HepG2 (cell line): ENCODE data around the gene CADPS2. TPM values are rescaled to one million over a fixed set of nuclear protein-coding genes. Genes with fewer than 3 reads are reported as not detected.

Experiments
- ATF4 ChIP-seq, 2 experiments: fragments of 450-650 bp in 1 of 2; sonication (generic) in 1 of 2; formaldehyde crosslinking; IDR thresholded peaks; 2 replicates each; pipeline versions ENCODE4 v1.5.0 to v1.8.0; 2020 to 2022; ENCODE audit warnings: mild to moderate bottlenecking in 1 of 2, missing genetic modification reagents in 1 of 2
- CAMTA2 ChIP-seq: sonication (generic); formaldehyde crosslinking; IDR thresholded peaks from 2 replicates; pipeline ENCODE4 v1.4.0; 2020; ENCODE audit warnings: mild to moderate bottlenecking, missing genetic modification reagents, borderline replicate concordance
- CEBPB ChIP-seq: IDR thresholded peaks from 2 replicates; pipeline ENCODE4 v1.6.1; 2011; ENCODE audit warnings: low read depth, low read length, improper control_type of control experiment, borderline replicate concordance
- DNMT3B ChIP-seq: conservative IDR thresholded peaks from 2 replicates; pipeline ENCODE4 v1.6.1; 2016; ENCODE audit warnings: missing biosample characterization, control low read depth
- ESRRA ChIP-seq: sonication (generic); formaldehyde crosslinking; IDR thresholded peaks from 2 replicates; pipeline ENCODE4 v1.5.1; 2020; ENCODE audit warnings: mild to moderate bottlenecking, low read depth, missing genetic modification reagents
- FOSL2 ChIP-seq: sonication (generic); formaldehyde crosslinking; IDR thresholded peaks from 2 replicates; pipeline ENCODE4 v1.4.0; 2020; ENCODE audit warnings: missing genetic modification reagents
- HCFC1 ChIP-seq: fragments of 150-350 bp; IDR thresholded peaks from 2 replicates; pipeline ENCODE4 v1.6.1; 2014; ENCODE audit warnings: low read depth, low read length
- KLF15 ChIP-seq: sonication (generic); formaldehyde crosslinking; IDR thresholded peaks from 2 replicates; pipeline ENCODE4 v1.8.1; 2023; ENCODE audit warnings: borderline replicate concordance, mild to moderate bottlenecking, inconsistent platforms, missing genetic modification reagents, mixed read lengths
- PBX2 ChIP-seq: IDR thresholded peaks from 2 replicates; pipeline ENCODE4 v1.6.1; 2016; ENCODE audit warnings: control low read depth
- PHF5A ChIP-seq: IDR thresholded peaks from one replicate; pipeline ENCODE4 v1.6.1; 2018; ENCODE audit warnings: low read depth, missing genetic modification reagents; ENCODE audit not compliant: unreplicated experiment
- POLR2AphosphoS2 ChIP-seq: IDR thresholded peaks from 2 replicates; pipeline ENCODE4 v1.6.1; 2011; ENCODE audit warnings: low read depth, low read length, improper control_type of control experiment
- SETDB1 ChIP-seq: sonication (generic); formaldehyde crosslinking; IDR thresholded peaks from 2 replicates; pipeline ENCODE4 v1.5.1; 2020; ENCODE audit warnings: missing genetic modification reagents, mild to moderate bottlenecking, borderline replicate concordance
- SIN3B ChIP-seq: fragments of 150-350 bp; IDR thresholded peaks from 2 replicates; pipeline ENCODE4 v1.6.1; 2014; ENCODE audit warnings: low read length
- SMC3 ChIP-seq: IDR thresholded peaks from 2 replicates; pipeline ENCODE4 v1.6.1; 2011; ENCODE audit warnings: low read length, improper control_type of control experiment
- SP5 ChIP-seq: IDR thresholded peaks from 2 replicates; pipeline ENCODE4 v1.6.1; 2016; ENCODE audit warnings: low read depth, borderline replicate concordance
- STAG1 ChIP-seq: sonication (generic); formaldehyde crosslinking; IDR thresholded peaks from 2 replicates; pipeline ENCODE4 v1.4.0; 2020; ENCODE audit warnings: missing genetic modification reagents
- TFAP4 ChIP-seq: sonication (generic); IDR thresholded peaks from 2 replicates; pipeline ENCODE4 v1.6.1; 2016; ENCODE audit warnings: low read depth, borderline replicate concordance
- ZBTB34 ChIP-seq: sonication (generic); formaldehyde crosslinking; IDR thresholded peaks from 2 replicates; pipeline ENCODE4 v1.8.0; 2022; ENCODE audit warnings: mild to moderate bottlenecking, missing genetic modification reagents
- ZIK1 ChIP-seq: sonication (generic); formaldehyde crosslinking; IDR thresholded peaks from 2 replicates; pipeline ENCODE4 v1.5.0; 2020; ENCODE audit warnings: mild to moderate bottlenecking, low read depth, missing genetic modification reagents, borderline replicate concordance
- ZKSCAN5 ChIP-seq: sonication (generic); formaldehyde crosslinking; IDR thresholded peaks from 2 replicates; pipeline ENCODE4 v1.5.1; 2020; ENCODE audit warnings: mild to moderate bottlenecking, missing genetic modification reagents
- ZMAT3 ChIP-seq: sonication (generic); formaldehyde crosslinking; conservative IDR thresholded peaks from 2 replicates; pipeline ENCODE4 v1.7.0; 2021; ENCODE audit warnings: missing genetic modification reagents
- ZNF121 ChIP-seq: sonication (generic); formaldehyde crosslinking; IDR thresholded peaks from 2 replicates; pipeline ENCODE4 v1.5.0; 2020; ENCODE audit warnings: mild to moderate bottlenecking, missing genetic modification reagents
- ZNF274 ChIP-seq: sonication (generic); formaldehyde crosslinking; IDR thresholded peaks from 2 replicates; pipeline ENCODE4 v1.5.1; 2020; ENCODE audit warnings: mild to moderate bottlenecking, missing genetic modification reagents
- ZNF431 ChIP-seq: sonication (generic); formaldehyde crosslinking; IDR thresholded peaks from 2 replicates; pipeline ENCODE4 v1.9.0; 2022; ENCODE audit warnings: missing genetic modification reagents, low read depth, mild to moderate bottlenecking, borderline replicate concordance
- ZNF510 ChIP-seq: sonication (generic); formaldehyde crosslinking; IDR thresholded peaks from 2 replicates; pipeline ENCODE4 v1.4.0; 2020; ENCODE audit warnings: low read depth, mild to moderate bottlenecking, missing genetic modification reagents
- ZNF543 ChIP-seq: sonication (generic); formaldehyde crosslinking; IDR thresholded peaks from 2 replicates; pipeline ENCODE4 v1.4.0; 2020; ENCODE audit warnings: mild to moderate bottlenecking, missing genetic modification reagents
- ZNF607 ChIP-seq: sonication (generic); formaldehyde crosslinking; IDR thresholded peaks from 2 replicates; pipeline ENCODE4 v1.5.1; 2020; ENCODE audit warnings: missing genetic modification reagents, mild to moderate bottlenecking, borderline replicate concordance
- ZSCAN9 ChIP-seq: IDR thresholded peaks from 2 replicates; pipeline ENCODE4 v1.6.1; 2016; ENCODE audit warnings: borderline replicate concordance
- polyA plus RNA-seq, 8 experiments: library from polyadenylated mRNA; depleted of rRNA in 3 of 8; stranded (reverse) in 7 of 8; unstranded in 1 of 8; fragments of >200 nt; fragmentation: Illumina TruSeq in 4 of 8; extraction: Trizol in 4 of 8; gene quantifications; 2 replicates each; pipeline versions ENCODE4 v1.2.1 to v1.2.3, GENCODE V29; 2011 to 2016; ENCODE audit warnings: low read depth in 4 of 8, missing spikeins in 1 of 8, mixed read lengths in 1 of 8; ENCODE audit not compliant: insufficient read depth in 1 of 8
- total RNA-seq, 5 experiments: library from RNA; depleted of rRNA; stranded (reverse); fragments of >200 nt; fragmentation: Illumina TruSeq; extraction: Trizol; gene quantifications; 2 replicates each; pipeline ENCODE4 v1.2.3, GENCODE V29; 2016; ENCODE audit warnings: low read depth in 1 of 5
- TF ChIP-seq, protein P1 (sequence below): sonication (generic); formaldehyde crosslinking; IDR thresholded peaks from 2 replicates; pipeline ENCODE4 v1.5.0; 2020; ENCODE audit warnings: missing genetic modification reagents

The CADPS2 gene
- total and polyA plus RNA-seq, 2 of the 13 experiments (the other 11 are each of a cell fraction or from before 2014, with no cell fraction given): 17.6 to 43.8 TPM

DNA sequence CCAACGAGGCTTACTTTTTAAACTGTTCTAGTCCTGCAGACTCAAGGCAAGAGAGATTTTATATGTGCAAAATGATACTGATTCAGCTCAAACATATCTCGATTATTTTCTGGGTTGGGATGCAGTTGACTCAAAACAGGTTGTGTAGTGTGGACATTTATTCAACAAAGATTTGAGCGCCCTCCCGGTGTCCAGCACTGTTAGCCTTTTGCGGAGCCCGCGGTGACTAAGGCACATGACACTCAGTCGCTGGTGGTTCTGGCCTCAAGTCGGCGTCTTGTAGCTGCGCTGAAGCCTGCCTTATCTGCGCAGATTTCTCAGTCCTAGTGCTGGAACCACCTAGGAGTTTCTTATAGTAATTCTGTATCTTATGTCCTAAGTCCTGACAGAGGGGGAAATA, 938 bp upstream of the CADPS2 start (continued):
- TF ChIP-seq DNMT3B (CRISPR knock-in tag): no peak
- no peak for TF ChIP-seq ESRRA (CRISPR knock-in tag)
- TF ChIP-seq ZNF607: no peak
- no peak for TF ChIP-seq ZMAT3 (CRISPR knock-in tag)
- TF ChIP-seq PBX2 (CRISPR knock-in tag): no peak
- TF ChIP-seq ZNF274 (CRISPR knock-in tag): no peak
- no peak for TF ChIP-seq CAMTA2
- no peak for TF ChIP-seq ZNF510 (CRISPR knock-in tag)
- 0 out of 2 replicates have a peak, but pooled peaks have one; percentile 13 for TF ChIP-seq TFAP4
- peak; percentile 68 for TF ChIP-seq ZNF543
- no peak for TF ChIP-seq POLR2AphosphoS2
- peak; percentile 55 for TF ChIP-seq FOSL2
- no peak for TF ChIP-seq SP5 (CRISPR knock-in tag)
- TF ChIP-seq, protein P1, sequence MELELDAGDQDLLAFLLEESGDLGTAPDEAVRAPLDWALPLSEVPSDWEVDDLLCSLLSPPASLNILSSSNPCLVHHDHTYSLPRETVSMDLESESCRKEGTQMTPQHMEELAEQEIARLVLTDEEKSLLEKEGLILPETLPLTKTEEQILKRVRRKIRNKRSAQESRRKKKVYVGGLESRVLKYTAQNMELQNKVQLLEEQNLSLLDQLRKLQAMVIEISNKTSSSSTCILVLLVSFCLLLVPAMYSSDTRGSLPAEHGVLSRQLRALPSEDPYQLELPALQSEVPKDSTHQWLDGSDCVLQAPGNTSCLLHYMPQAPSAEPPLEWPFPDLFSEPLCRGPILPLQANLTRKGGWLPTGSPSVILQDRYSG (CRISPR knock-in tag): no peak
- TF ChIP-seq ZIK1 (CRISPR knock-in tag): no peak
- no peak for TF ChIP-seq CEBPB
- no peak for TF ChIP-seq ZBTB34 (CRISPR knock-in tag)
- TF ChIP-seq KLF15: no peak
- no peak for TF ChIP-seq ZSCAN9 (CRISPR knock-in tag)
- no peak for TF ChIP-seq HCFC1
- TF ChIP-seq SMC3: no peak
- no peak for TF ChIP-seq ZNF431
- TF ChIP-seq STAG1 (CRISPR knock-in tag): peak; percentile 52
- TF ChIP-seq ATF4 (CRISPR knock-in tag; IDR thresholded peaks at IDR 0.05): no peak
- no peak for TF ChIP-seq SIN3B
- no peak for TF ChIP-seq ZKSCAN5 (CRISPR knock-in tag)
- no peak for TF ChIP-seq SETDB1 (CRISPR knock-in tag)
- no peak for TF ChIP-seq ZNF121
- TF ChIP-seq PHF5A (CRISPR knock-in tag): no peak
